ENCODE data around the gene CHTOP. TPM values are rescaled to one million over a fixed set of nuclear protein-coding genes. Genes with fewer than 3 reads are reported as not detected.
"Not testable (repeated sequence)": the region's sequence is repeated elsewhere in the genome, so short reads cannot be mapped to it uniquely, and the experiment has no call there.

CHTOP gene
- 10 to 100 TPM; 96.1 to 98.3 TPM for total RNA-seq

- DNase-seq, result peak; percentile 98
- ChIA-PET POLR2A (interaction anchor here (0.6 to 1.8 kb wide), 14 partner anchors 10 to 770 kb away, joined by 3 to 7 read pairs (median 3); partner anchors contain the start of genes RPS27, S100A6 and SNAPIN), CTCF (interaction anchor here (0.7 to 2.4 kb wide), 18 partner anchors 9 to 130 kb away, joined by 3 to 10 read pairs (median 4); no protein-coding TSS in a partner anchor)
- Mint-ChIP-seq H3K36me3 (ENCODE audit: low read depth) (peaks cover 36% of the 10 kb centered on the region), H3K4me3 (peak within 1 kb of the TSS; percentile 92), H3K9me3 (no peaks in the 10 kb centered on the region), H3K27me3 (no peaks in the 10 kb centered on the region), H3K4me1 (peaks cover 44% of the 10 kb centered on the region), H3K27ac (peak within 1 kb of the TSS; percentile 99)
Observed at GRCh38 chr1:153633754-153634665, at the start of gene CHTOP. Gene CHTOP (plus strand): TSS chr1:153634066. CDS start chr1:153636589, 2,523 bp downstream.

- Mint-ChIP-seq H3K4me1 (no peaks in the 10 kb centered on the region), H3K4me3 (no peak overlapping the region), H3K27me3 (peaks cover 13% of the 10 kb centered on the region), H3K9me3 (no peaks in the 10 kb centered on the region), H3K36me3 (ENCODE audit: low read depth) (no peaks in the 10 kb centered on the region), H3K27ac (no peak overlapping the region)
- CTCF ChIA-PET, result interaction anchor here (1.3 kb wide), 1 partner anchor 13 kb away, joined by 3 read pairs; no protein-coding TSS in a partner anchor
- POLR2A ChIA-PET, result no interaction called here
- DNase-seq, result no peak
Observed at GRCh38 chr1:153585006-153585405, 48.9 kb upstream of the CHTOP start.

- no peaks in the 10 kb centered on the region for H3K9me3 Mint-ChIP-seq
- CTCF ChIA-PET, result interaction anchor here (0.9 kb wide), 1 partner anchor 18 kb away, joined by 3 read pairs; no protein-coding TSS in a partner anchor
Observed at GRCh38 chr1:153586347-153586746, 47.5 kb upstream of the CHTOP start.

GRCh38 chr1:153587314-153587713 is 46.6 kb upstream of the CHTOP start:
- POLR2A ChIA-PET, result no interaction called here

More at GRCh38 chr1:153586347-153586746, 47.5 kb upstream of the CHTOP start:
- H3K27ac Mint-ChIP-seq, result no peak overlapping the region
- H3K4me1 Mint-ChIP-seq, result no peaks in the 10 kb centered on the region
- POLR2A ChIA-PET, result no interaction called here
- no peak overlapping the region for H3K4me3 Mint-ChIP-seq
- H3K36me3 Mint-ChIP-seq (ENCODE audit: low read depth), result no peaks in the 10 kb centered on the region
- DNase-seq, result no peak
- peaks cover 13% of the 10 kb centered on the region for H3K27me3 Mint-ChIP-seq

GRCh38 chr1:153588033-153588432 is 45.8 kb upstream of the CHTOP start:
- H3K9me3 Mint-ChIP-seq; H3K27ac Mint-ChIP-seq; POLR2A ChIA-PET; H3K36me3 Mint-ChIP-seq (ENCODE audit: low read depth); H3K4me3 Mint-ChIP-seq; H3K4me1 Mint-ChIP-seq; DNase-seq: not testable (repeated sequence)
- CTCF ChIA-PET, result interaction anchor here (0.7 to 1.1 kb wide), 2 partner anchors 15 to 106 kb away, joined by 3 read pairs; no protein-coding TSS in a partner anchor
- H3K27me3 Mint-ChIP-seq, result peaks cover 13% of the 10 kb centered on the region

More at GRCh38 chr1:153587314-153587713, 46.6 kb upstream of the CHTOP start:
- Mint-ChIP-seq H3K27me3 (peaks cover 13% of the 10 kb centered on the region), H3K9me3 (no peaks in the 10 kb centered on the region), H3K4me3 (no peak overlapping the region), H3K27ac (no peak overlapping the region), H3K4me1 (no peaks in the 10 kb centered on the region), H3K36me3 (ENCODE audit: low read depth) (no peaks in the 10 kb centered on the region)
- DNase-seq, result no peak
- CTCF ChIA-PET, result interaction anchor here (1.1 kb wide), 1 partner anchor 14 kb away, joined by 3 read pairs; no protein-coding TSS in a partner anchor

GRCh38 chr1:153588482-153588881 is 45.4 kb upstream of the CHTOP start:
- Mint-ChIP-seq H3K27ac (no peak overlapping the region), H3K4me3 (no peak overlapping the region)
- POLR2A ChIA-PET, result no interaction called here

GRCh38 chr1:153592748-153593147 is 41.1 kb upstream of the CHTOP start:
- CTCF ChIA-PET, result interaction anchor here (0.7 to 1.5 kb wide), 6 partner anchors 11 to 82 kb away, joined by 3 to 5 read pairs (median 4); no protein-coding TSS in a partner anchor
- no peak for DNase-seq
- Mint-ChIP-seq H3K36me3 (ENCODE audit: low read depth) (no peaks in the 10 kb centered on the region), H3K4me3 (no peak overlapping the region), H3K4me1 (peaks cover 2% of the 10 kb centered on the region), H3K9me3 (no peaks in the 10 kb centered on the region), H3K27me3 (no peaks in the 10 kb centered on the region), H3K27ac (no peak overlapping the region)
- POLR2A ChIA-PET, result no interaction called here

More at GRCh38 chr1:153588482-153588881, 45.4 kb upstream of the CHTOP start:
- CTCF ChIA-PET, result interaction anchor here (0.6 to 0.7 kb wide), 2 partner anchors 57 to 105 kb away, joined by 3 read pairs; no protein-coding TSS in a partner anchor
- Mint-ChIP-seq H3K27me3 (peaks cover 13% of the 10 kb centered on the region), H3K4me1 (no peaks in the 10 kb centered on the region), H3K9me3 (no peaks in the 10 kb centered on the region), H3K36me3 (ENCODE audit: low read depth) (no peaks in the 10 kb centered on the region)
- DNase-seq, result no peak

- CTCF ChIA-PET, result interaction anchor here (1.2 kb wide), 1 partner anchor 65 kb away, joined by 3 read pairs; no protein-coding TSS in a partner anchor
- no peaks in the 10 kb centered on the region for H3K27me3 Mint-ChIP-seq
- no peak overlapping the region for H3K4me3 Mint-ChIP-seq
- peaks cover 20% of the 10 kb centered on the region for H3K4me1 Mint-ChIP-seq
- POLR2A ChIA-PET, result no interaction called here
- no peak for DNase-seq
- no peaks in the 10 kb centered on the region for H3K36me3 Mint-ChIP-seq (ENCODE audit: low read depth)
- no peak overlapping the region for H3K27ac Mint-ChIP-seq
- H3K9me3 Mint-ChIP-seq, result no peaks in the 10 kb centered on the region
Observed at GRCh38 chr1:153597206-153597605, 36.7 kb upstream of the CHTOP start.

- no peaks in the 10 kb centered on the region for H3K9me3 Mint-ChIP-seq
- peaks cover 27% of the 10 kb centered on the region for H3K4me1 Mint-ChIP-seq
- H3K4me3 Mint-ChIP-seq, result no peak overlapping the region
- ChIA-PET POLR2A (no interaction called here), CTCF (interaction anchor here (0.8 to 1.2 kb wide), 5 partner anchors 17 to 74 kb away, joined by 3 read pairs; partner anchors contain the start of gene S100A14)
- peak; percentile 33 for DNase-seq
- no peaks in the 10 kb centered on the region for H3K36me3 Mint-ChIP-seq (ENCODE audit: low read depth)
- peak overlapping the region; percentile 76 for H3K27ac Mint-ChIP-seq
- no peaks in the 10 kb centered on the region for H3K27me3 Mint-ChIP-seq
Observed at GRCh38 chr1:153598309-153599172, 35.3 kb upstream of the CHTOP start.

GRCh38 chr1:153599847-153600246 is 34.0 kb upstream of the CHTOP start:
- Mint-ChIP-seq H3K27ac (no peak overlapping the region), H3K9me3 (no peaks in the 10 kb centered on the region), H3K4me3 (no peak overlapping the region), H3K4me1 (peaks cover 27% of the 10 kb centered on the region), H3K36me3 (ENCODE audit: low read depth) (no peaks in the 10 kb centered on the region), H3K27me3 (no peaks in the 10 kb centered on the region)
- ChIA-PET CTCF (interaction anchor here (1.0 to 1.2 kb wide), 2 partner anchors 36 to 75 kb away, joined by 3 read pairs; no protein-coding TSS in a partner anchor), POLR2A (interaction anchor here (0.6 kb wide), 1 partner anchor 35 kb away, joined by 3 read pairs; no protein-coding TSS in a partner anchor)
- DNase-seq, result no peak

GRCh38 chr1:153602749-153603148 is 31.1 kb upstream of the CHTOP start:
- no peak for DNase-seq
- Mint-ChIP-seq H3K4me1 (peaks cover 25% of the 10 kb centered on the region), H3K36me3 (ENCODE audit: low read depth) (no peaks in the 10 kb centered on the region), H3K27me3 (no peaks in the 10 kb centered on the region), H3K27ac (peak overlapping the region; percentile 65), H3K9me3 (no peaks in the 10 kb centered on the region), H3K4me3 (no peak overlapping the region)
- POLR2A ChIA-PET, result no interaction called here
- CTCF ChIA-PET, result interaction anchor here (0.8 to 1.2 kb wide), 2 partner anchors 9 to 15 kb away, joined by 3 read pairs; no protein-coding TSS in a partner anchor

- Mint-ChIP-seq H3K9me3 (no peaks in the 10 kb centered on the region), H3K27ac (no peak overlapping the region), H3K4me1 (peaks cover 14% of the 10 kb centered on the region), H3K36me3 (ENCODE audit: low read depth) (no peaks in the 10 kb centered on the region), H3K4me3 (no peak overlapping the region), H3K27me3 (no peaks in the 10 kb centered on the region)
- no peak for DNase-seq
- ChIA-PET CTCF (interaction anchor here (0.6 kb wide), 1 partner anchor 45 kb away, joined by 4 read pairs; no protein-coding TSS in a partner anchor), POLR2A (no interaction called here)
Observed at GRCh38 chr1:153606194-153606593, 27.7 kb upstream of the CHTOP start.
